Hepatocyte (in vitro differentiated cells): Measurements from ENCODE around the gene IQGAP2. TPM values are rescaled to one million over a fixed set of nuclear protein-coding genes. Genes with fewer than 3 reads are reported as not detected.

Source experiments
- DNase-seq: peaks from one replicate; pipeline ENCODE4 v3.0.0-alpha.2; 2016; ENCODE audit warnings: low spot score
- H2AFZ ChIP-seq: fragments of 200-600 bp; sonication (generic); 2 replicates; pipeline ENCODE4 v1.6.0; 2016; ENCODE audit warnings: antibody characterized with exemption, mild to moderate bottlenecking
- H3K27ac ChIP-seq: fragments of 200-600 bp; sonication (generic); 2 replicates; pipeline ENCODE4 v1.5.1; 2016; ENCODE audit warnings: mild to moderate bottlenecking
- H3K27me3 ChIP-seq: fragments of 200-600 bp; sonication (generic); 2 replicates; pipeline ENCODE4 v1.6.1; 2016
- H3K36me3 ChIP-seq: fragments of 200-600 bp; sonication (generic); replicated peaks from 2 replicates; pipeline ENCODE4 v1.5.1; 2016; ENCODE audit warnings: low read depth; ENCODE audit not compliant: insufficient read depth
- H3K4me1 ChIP-seq: fragments of 200-600 bp; sonication (generic); 2 replicates; pipeline ENCODE4 v1.5.1; 2016; ENCODE audit warnings: mild to moderate bottlenecking, moderate library complexity; ENCODE audit not compliant: insufficient read depth
- H3K4me2 ChIP-seq: fragments of 200-600 bp; sonication (generic); 2 replicates; pipeline ENCODE4 v1.6.0; 2016
- H3K4me3 ChIP-seq: fragments of 200-600 bp; sonication (generic); 2 replicates; pipeline ENCODE4 v1.5.1; 2016; ENCODE audit warnings: mild to moderate bottlenecking
- H3K79me2 ChIP-seq: fragments of 200-600 bp; sonication (generic); 2 replicates; pipeline ENCODE4 v1.6.0; 2017; ENCODE audit warnings: mild to moderate bottlenecking
- H3K9me2 ChIP-seq: fragments of 200-600 bp; sonication (generic); replicated peaks from 2 replicates; pipeline ENCODE4 v1.6.0; 2017; ENCODE audit warnings: mild to moderate bottlenecking; ENCODE audit not compliant: insufficient read depth
- H3K9me3 ChIP-seq: fragments of 200-600 bp; sonication (generic); 2 replicates; pipeline ENCODE4 v1.5.1; 2016; ENCODE audit warnings: low read depth, mild to moderate bottlenecking
- H4K20me1 ChIP-seq: fragments of 200-600 bp; sonication (generic); 2 replicates; pipeline ENCODE4 v1.6.0; 2016; ENCODE audit warnings: mild to moderate bottlenecking; ENCODE audit not compliant: insufficient read depth, poor library complexity, severe bottlenecking
- CTCF ChIP-seq: fragments of 200-600 bp; sonication (generic); IDR thresholded peaks from 2 replicates; pipeline ENCODE4 v1.5.1; 2016; ENCODE audit warnings: antibody characterized with exemption, mild to moderate bottlenecking; ENCODE audit not compliant: poor library complexity
- EZH2 ChIP-seq: fragments of 200-600 bp; sonication (generic); IDR thresholded peaks from 2 replicates; pipeline ENCODE4 v1.6.1; 2016; ENCODE audit warnings: antibody characterized with exemption, mild to moderate bottlenecking, borderline replicate concordance
- EZH2phosphoT487 ChIP-seq: fragments of 200-600 bp; sonication (generic); IDR thresholded peaks from one replicate; pipeline ENCODE4 v1.6.1; 2018; ENCODE audit warnings: antibody characterized with exemption, mild to moderate bottlenecking, low read depth, moderate library complexity; ENCODE audit not compliant: unreplicated experiment, severe bottlenecking
- WGBS: methylation state at CpG from one replicate; pipeline ENCODE4 v1.1.6; 2016; ENCODE audit warnings: low lambda C conversion rate; ENCODE audit errors: missing lambda C conversion rate; 5-methylcytosine and 5-hydroxymethylcytosine counted together
- polyA plus RNA-seq: library from polyadenylated mRNA; unstranded; fragments of >200 nt; fragmentation: Nextera tagmentation; extraction: Ambion mirVana; gene quantifications from 2 replicates; pipeline ENCODE4 v1.2.1, GENCODE V29; 2016
- total RNA-seq: library from RNA; depleted of rRNA; stranded (reverse); fragments of >200 nt; gene quantifications from 2 replicates; pipeline ENCODE4 v1.2.3, GENCODE V29; 2014

The IQGAP2 gene
- total and polyA plus RNA-seq, 2 experiments from 2014 or later = 37.2 to 78.9 TPM

- DNase-seq = no peak
- Histone ChIP-seq H3K79me2 (no peaks in the 10 kb centered on the region), H4K20me1 (no peaks in the 10 kb centered on the region), H3K27ac (no peak overlapping the region), H3K4me1 (peaks cover 6% of the 10 kb centered on the region), H3K4me2 (no peak overlapping the region), H3K36me3 (no peaks in the 10 kb centered on the region), H3K9me2 (no peaks in the 10 kb centered on the region), H3K27me3 (no peaks in the 10 kb centered on the region), H2AFZ (peak overlapping the region; percentile 2), H3K9me3 (no peaks in the 10 kb centered on the region), H3K4me3 (no peak overlapping the region)
- 80% methylated on average over 5 of the region's 5 CpGs for WGBS
- TF ChIP-seq EZH2phosphoT487 = no peak
- no peak for TF ChIP-seq CTCF
- TF ChIP-seq EZH2 = no peak
These were observed 9.9 kb upstream of the IQGAP2 start for GRCh38 chr5:76393035-76393680.

GRCh38 chr5:76397200-76397599 is 5.9 kb upstream of the IQGAP2 start:
- no peaks in the 10 kb centered on the region for H4K20me1 ChIP-seq
- H3K27me3 ChIP-seq = no peaks in the 10 kb centered on the region
- no peak overlapping the region for H2AFZ ChIP-seq
- no peak for DNase-seq
- no peaks in the 10 kb centered on the region for H3K79me2 ChIP-seq
- no peaks in the 10 kb centered on the region for H3K36me3 ChIP-seq
- H3K27ac ChIP-seq = no peak overlapping the region
- TF ChIP-seq EZH2phosphoT487 = no peak
- TF ChIP-seq EZH2 = no peak
- no peak for TF ChIP-seq CTCF
- H3K9me2 ChIP-seq = no peaks in the 10 kb centered on the region
- no peak overlapping the region for H3K4me3 ChIP-seq
- H3K4me1 ChIP-seq = no peaks in the 10 kb centered on the region
- WGBS = 96% methylated on average over 2 of the region's 2 CpGs
- H3K9me3 ChIP-seq = no peaks in the 10 kb centered on the region
- no peak overlapping the region for H3K4me2 ChIP-seq

- TF ChIP-seq EZH2 (no peak), EZH2phosphoT487 (no peak), CTCF (no peak)
- no peak for DNase-seq
- no peak overlapping the region for H3K27ac ChIP-seq
- H3K79me2 ChIP-seq = peaks cover under 1% of the 10 kb centered on the region
- H3K9me2 ChIP-seq = no peaks in the 10 kb centered on the region
- peaks cover under 1% of the 10 kb centered on the region for H3K4me1 ChIP-seq
- H3K27me3 ChIP-seq = no peaks in the 10 kb centered on the region
- no peak overlapping the region for H3K4me3 ChIP-seq
- H2AFZ ChIP-seq = no peak overlapping the region
- H4K20me1 ChIP-seq = no peaks in the 10 kb centered on the region
- H3K9me3 ChIP-seq = no peaks in the 10 kb centered on the region
- no peak overlapping the region for H3K4me2 ChIP-seq
- 75% methylated on average over 2 of the region's 2 CpGs for WGBS
- H3K36me3 ChIP-seq = no peaks in the 10 kb centered on the region
These were observed 3.8 kb upstream of the IQGAP2 start for GRCh38 chr5:76399268-76399667.
